Stimulated activated CD8-positive, alpha-beta memory T cell treated with anti-CD3 and anti-CD28 coated beads, Interleukin-12 subunit alpha, Interleukin-12 subunit beta, amount 100 ng/mL, for 1 hour (primary cell): Measurements from ENCODE around the gene TMPRSS4.

ENCODE experiments used
- DNase-seq: peaks from one replicate; pipeline ENCODE4 v3.0.0-alpha.2; 2020; ENCODE audit warnings: low read depth

The TMPRSS4 gene

GRCh38 chr11:118081241-118081958 lies 4.5 kb downstream of the TMPRSS4 start:
- no peak for DNase-seq

- DNase-seq = no peak
These were observed 6.1 kb downstream of the TMPRSS4 start for GRCh38 chr11:118082880-118083552.

- DNase-seq = no peak
These were observed 7.4 kb downstream of the TMPRSS4 start for GRCh38 chr11:118084247-118084646.

GRCh38 chr11:118084656-118085055 lies 7.8 kb downstream of the TMPRSS4 start:
- no peak for DNase-seq

- no peak for DNase-seq
These were observed 10.3 kb downstream of the TMPRSS4 start, which contains the start of gene SMIM35 for GRCh38 chr11:118086913-118087768. SMIM35 (minus strand) TSS chr11:118086963; CDS start chr11:118086757, 206 bp downstream.

- DNase-seq = no peak
These were observed 11.1 kb downstream of the TMPRSS4 start for GRCh38 chr11:118087931-118088330.

GRCh38 chr11:118088531-118088930 lies 11.7 kb downstream of the TMPRSS4 start:
- no peak for DNase-seq

- DNase-seq = no peak
These were observed 13.8 kb downstream of the TMPRSS4 start for GRCh38 chr11:118090545-118091162.

GRCh38 chr11:118091690-118092089 lies 14.8 kb downstream of the TMPRSS4 start:
- DNase-seq = no peak

GRCh38 chr11:118092907-118093571 lies 16.2 kb downstream of the TMPRSS4 start:
- no peak for DNase-seq

GRCh38 chr11:118095493-118095892 lies 18.6 kb downstream of the TMPRSS4 start:
- DNase-seq = no peak

GRCh38 chr11:118095967-118096367 lies 19.1 kb downstream of the TMPRSS4 start:
- DNase-seq = no peak

- DNase-seq = no peak
These were observed 22.3 kb downstream of the TMPRSS4 start for GRCh38 chr11:118098996-118099837.

- DNase-seq = no peak
These were observed 23.1 kb downstream of the TMPRSS4 start for GRCh38 chr11:118099838-118100556.

GRCh38 chr11:118100691-118101232 lies 23.9 kb downstream of the TMPRSS4 start:
- no peak for DNase-seq

GRCh38 chr11:118102721-118103261 lies 25.9 kb downstream of the TMPRSS4 start:
- DNase-seq = no peak

GRCh38 chr11:118104491-118104890 lies 27.6 kb downstream of the TMPRSS4 start:
- no peak for DNase-seq

GRCh38 chr11:118105657-118106305 lies 28.9 kb downstream of the TMPRSS4 start:
- no peak for DNase-seq

GRCh38 chr11:118106789-118107335 lies 30.0 kb downstream of the TMPRSS4 start:
- DNase-seq = no peak
